CD14-positive monocyte (primary cell): ENCODE results near the gene DPM1. TPM values are rescaled to one million over a fixed set of nuclear protein-coding genes. Genes with fewer than 3 reads are reported as not detected.

Source experiments
- DNase-seq, 3 donors: peaks; one replicate each; pipeline ENCODE4 v3.0.0-alpha.2; 2011 to 2022
- H2AFZ ChIP-seq: 2 replicates; pipeline ENCODE4 v1.6.0; 2012; ENCODE audit warnings: mild to moderate bottlenecking, low read depth, low read length, inconsistent platforms; ENCODE audit not compliant: insufficient read depth, poor library complexity, severe bottlenecking
- H3K27ac ChIP-seq, 2 donors: 1 replicate in 1 of 2; 2 replicates in 1 of 2; pipeline ENCODE4 v1.5.1; 2012 to 2013; ENCODE audit warnings: low read length in 2 of 2, control low read depth in 1 of 2, inconsistent platforms in 1 of 2, low read depth in 1 of 2, mild to moderate bottlenecking in 1 of 2
- H3K27me3 ChIP-seq, 2 donors: one replicate each; pipeline versions ENCODE4 v1.6.0 to v1.6.1; 2011 to 2013; ENCODE audit warnings: low read length in 2 of 2; ENCODE audit not compliant: control insufficient read depth in 2 of 2, insufficient read depth in 2 of 2
- H3K36me3 ChIP-seq, 2 donors: replicated peaks in 1 of 2; 1 replicate in 1 of 2; 2 replicates in 1 of 2; pipeline versions ENCODE4 v1.5.1 to v1.6.1; 2012 to 2013; ENCODE audit warnings: low read length in 2 of 2, control low read depth in 1 of 2, inconsistent platforms in 1 of 2, mild to moderate bottlenecking in 1 of 2; ENCODE audit not compliant: insufficient read depth in 2 of 2, control insufficient read depth in 1 of 2
- H3K4me1 ChIP-seq, 2 donors: 1 replicate in 1 of 2; 2 replicates in 1 of 2; pipeline versions ENCODE4 v1.5.1 to v1.6.1; 2012 to 2013; ENCODE audit warnings: low read length in 2 of 2, control low read depth in 1 of 2, inconsistent platforms in 1 of 2, mild to moderate bottlenecking in 1 of 2, moderate library complexity in 1 of 2; ENCODE audit not compliant: insufficient read depth in 2 of 2, control insufficient read depth in 1 of 2
- H3K4me2 ChIP-seq: replicated peaks from 2 replicates; pipeline ENCODE3; 2012; ENCODE audit warnings: low read length, moderate library complexity, mild to moderate bottlenecking; ENCODE audit not compliant: poor library complexity, severe bottlenecking; ENCODE audit errors: extremely low read depth
- H3K4me3 ChIP-seq, 3 experiments: fragments of 200-600 bp in 1 of 3; sonication (generic) in 1 of 3; replicated peaks in 1 of 3; 1 replicate in 2 of 3; 2 replicates in 1 of 3; pipeline ENCODE4 v1.5.1; 2011 to 2013; ENCODE audit warnings: low read length in 3 of 3, mild to moderate bottlenecking in 3 of 3, control low read depth in 2 of 3, low read depth in 2 of 3, inconsistent platforms in 1 of 3, moderate library complexity in 1 of 3
- H3K79me2 ChIP-seq: 2 replicates; pipeline ENCODE4 v1.6.0; 2012; ENCODE audit warnings: mild to moderate bottlenecking, control low read depth, inconsistent platforms, low read length, moderate library complexity; ENCODE audit not compliant: insufficient read depth
- H3K9ac ChIP-seq: 2 replicates; pipeline ENCODE4 v1.6.0; 2017; ENCODE audit warnings: low read length, mild to moderate bottlenecking; ENCODE audit not compliant: insufficient read depth, poor library complexity, severe bottlenecking
- H3K9me3 ChIP-seq, 2 donors: replicated peaks in 1 of 2; 1 replicate in 1 of 2; 2 replicates in 1 of 2; pipeline versions ENCODE4 v1.5.1 to v1.6.1; 2012 to 2013; ENCODE audit warnings: low read length in 2 of 2, control low read depth in 1 of 2; ENCODE audit not compliant: control insufficient read depth in 1 of 2, insufficient read depth in 1 of 2
- H4K20me1 ChIP-seq: 2 replicates; pipeline ENCODE4 v1.6.0; 2012; ENCODE audit warnings: mild to moderate bottlenecking, low read length, control low read depth, moderate library complexity; ENCODE audit not compliant: insufficient read depth
- H3K27ac Mint-ChIP-seq, 7 donors: one replicate each; pipeline ENCODE4 v1.8.0; 2020; ENCODE audit warnings: mild to moderate bottlenecking in 7 of 7, mixed read lengths in 7 of 7, moderate library complexity in 6 of 7, inconsistent platforms in 2 of 7
- H3K27me3 Mint-ChIP-seq, 3 donors: one replicate each; pipeline ENCODE4 v1.8.0; 2021 to 2022; ENCODE audit warnings: low read depth in 3 of 3, mild to moderate bottlenecking in 3 of 3, mixed read lengths in 3 of 3, moderate library complexity in 3 of 3, inconsistent platforms in 1 of 3
- H3K36me3 Mint-ChIP-seq, 2 donors: one replicate each; pipeline ENCODE4 v1.8.0; 2020; ENCODE audit warnings: mixed read lengths in 2 of 2, inconsistent platforms in 1 of 2, mild to moderate bottlenecking in 1 of 2
- H3K4me1 Mint-ChIP-seq: one replicate; pipeline ENCODE4 v1.8.0; 2020; ENCODE audit warnings: mild to moderate bottlenecking, mixed read lengths
- H3K4me3 Mint-ChIP-seq, 2 donors: one replicate each; pipeline ENCODE4 v1.8.0; 2020; ENCODE audit warnings: mild to moderate bottlenecking in 2 of 2, mixed read lengths in 2 of 2, moderate library complexity in 1 of 2
- H3K9me3 Mint-ChIP-seq, 7 donors: one replicate each; pipeline ENCODE4 v1.8.0; 2020 to 2022; ENCODE audit warnings: mixed read lengths in 7 of 7, mild to moderate bottlenecking in 6 of 7, moderate library complexity in 6 of 7, inconsistent platforms in 2 of 7
- CTCF ChIP-seq: fragments of 200-600 bp; IDR thresholded peaks from one replicate; pipeline ENCODE4 v1.8.0; 2022; ENCODE audit warnings: antibody characterized with exemption, mild to moderate bottlenecking
- whole genome bisulfite sequencing: methylation state at CpG from one replicate; pipeline ENCODE4 v1.1.5; 2013; ENCODE audit warnings: missing lambda C conversion rate; ENCODE audit not compliant: insufficient coverage; 5-methylcytosine and 5-hydroxymethylcytosine counted together
- intact Hi-C, 2 donors: fragments of 100-400 bp; cut with micrococcal nuclease; formaldehyde crosslinking; loops; one replicate each; pipeline versions ENCODE4 v1.15.0 to v1.15.1; 2023
- polyA plus RNA-seq, 3 donors: library from polyadenylated mRNA; depleted of rRNA in 1 of 3; unstranded in 2 of 3; stranded (reverse) in 1 of 3; fragments of 300-500 nt in 2 of 3; fragments of >200 nt in 1 of 3; fragmentation: Illumina TruSeq in 2 of 3; gene quantifications; 1 replicate in 2 of 3; 2 replicates in 1 of 3; pipeline ENCODE4 v1.2.3, GENCODE V29; 2012 to 2021

The DPM1 gene
- polyA plus RNA-seq, 3 donors: 19.1 to 55.1 (median 50.9) TPM

- Histone ChIP-seq H4K20me1 (peaks cover 27% of the 10 kb centered on the region), H3K4me3 (no peak overlapping the region), H3K79me2 (no peaks in the 10 kb centered on the region), H3K27ac (no peak overlapping the region), H2AFZ (no peak overlapping the region), H3K4me1 (no peaks in the 10 kb centered on the region), H3K36me3 (peaks cover 18 to 28% of the 10 kb centered on the region in 2 donors), H3K27me3 (no peaks in the 10 kb centered on the region), H3K4me2 (no peak overlapping the region), H3K9me3 (no peaks in the 10 kb centered on the region), H3K9ac (no peak overlapping the region)
- Mint-ChIP-seq H3K4me3 (no peak overlapping the region), H3K27ac (no peak overlapping the region), H3K27me3 (peaks cover 0 to 6% (median 0%) of the 10 kb centered on the region in 3 donors), H3K4me1 (no peaks in the 10 kb centered on the region), H3K9me3 (peaks cover 0 to 7% (median 0%) of the 10 kb centered on the region in 7 donors), H3K36me3 (peaks cover 18 to 21% of the 10 kb centered on the region in 2 donors)
- 89% methylated on average over 6 of the region's 7 CpGs for WGBS
- no peak for TF ChIP-seq CTCF
- no peak for DNase-seq
- intact Hi-C loops: no loop called here
Observed at GRCh38 chr20:50885068-50885467, 73.3 kb downstream of the DPM1 start.

Other genes with a start within 250 kb of the DPM1 start
- gene PARD6B, start 227.0 kb downstream of the DPM1 start, polyA plus RNA-seq: under 1 TPM; 0.04 to 0.13 (median 0.13) TPM
- gene BCAS4, start 163.5 kb downstream of the DPM1 start, polyA plus RNA-seq: 1 to 10 TPM in 1 of 3 donors, under 1 TPM in 2; 0.16 to 1.0 (median 0.69) TPM
- 10 to 100 TPM in 1 of 3 donors, 1 to 10 TPM in 2; 1.4 to 16.6 (median 3.3) TPM for gene ADNP, start 27.1 kb downstream of the DPM1 start, polyA plus RNA-seq
- gene MOCS3, start 286 bp upstream of the DPM1 start, polyA plus RNA-seq: 1 to 10 TPM in 2 of 3 donors, under 1 TPM in 1; 0.48 to 1.9 (median 1.9) TPM
- under 1 TPM in 1 of 3 donors, not detected in 2; 0.04 TPM for gene KCNG1, start 64.6 kb upstream of the DPM1 start, polyA plus RNA-seq